GM18868 (cell line): ENCODE results near the gene PLCB4.

Experiments
- ATAC-seq: cut with Tn5 transposase; IDR thresholded peaks from one replicate; pipeline ENCODE4 v1.9.1; 2021; ENCODE audit warnings: mild to moderate bottlenecking, moderate library complexity; ENCODE audit not compliant: unreplicated experiment

The PLCB4 gene

DNA sequence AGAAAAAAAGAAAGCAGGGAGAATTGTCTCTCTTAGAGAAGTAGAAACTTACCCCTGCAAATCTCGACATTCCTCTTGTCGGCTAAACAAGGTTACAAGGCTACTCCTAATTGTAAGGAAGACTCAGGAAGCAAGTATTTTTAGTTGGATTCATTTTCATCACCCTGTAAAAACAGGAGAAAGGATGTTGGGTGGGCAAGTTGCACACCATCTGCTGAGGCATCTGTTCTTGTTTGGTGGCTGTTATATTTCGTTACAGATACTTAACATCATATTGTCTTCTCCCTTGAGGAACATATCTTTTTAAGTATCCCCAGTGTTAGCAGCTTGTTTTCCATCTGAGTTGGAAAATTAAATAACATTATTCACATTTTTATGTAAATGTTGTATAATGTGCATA lies 187.5 kb downstream of the PLCB4 start:
- ATAC-seq: no peak

GRCh38 chr20:9258901-9259300 lies 190.0 kb downstream of the PLCB4 start:
- no peak for ATAC-seq

GRCh38 chr20:9260027-9260426 lies 191.1 kb downstream of the PLCB4 start:
- no peak for ATAC-seq

- no peak for ATAC-seq
These were observed 192.9 kb downstream of the PLCB4 start for GRCh38 chr20:9261781-9262180.

DNA sequence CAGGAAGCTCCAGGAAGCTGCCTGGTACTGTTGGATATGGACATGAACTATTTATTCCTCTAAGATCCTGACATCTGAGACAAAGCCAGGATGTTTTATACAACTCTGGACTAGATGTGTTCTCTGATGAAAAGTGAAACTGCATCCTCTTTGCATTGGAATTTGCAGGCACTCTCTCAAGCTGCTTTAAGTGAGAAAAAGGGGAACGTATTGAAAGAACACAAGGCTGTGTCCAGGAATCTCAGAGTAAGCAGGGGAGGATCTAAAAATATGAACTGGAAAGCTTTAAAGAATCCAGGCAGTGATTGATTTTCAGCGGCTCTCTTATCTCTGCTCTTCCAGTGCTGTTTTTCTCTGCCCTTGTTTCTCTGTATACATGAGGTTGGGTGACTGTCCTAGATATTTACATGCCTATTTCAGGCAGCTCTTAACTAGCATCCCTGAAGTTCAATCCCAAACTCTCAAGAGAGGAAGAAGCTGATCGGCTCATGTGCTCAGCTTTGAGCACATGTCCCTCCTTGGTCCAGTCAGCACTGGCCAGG lies 193.8 kb downstream of the PLCB4 start:
- ATAC-seq: no peak

GRCh38 chr20:9269280-9269971 lies 200.5 kb downstream of the PLCB4 start:
- ATAC-seq: no peak

GRCh38 chr20:9270831-9271230 lies 201.9 kb downstream of the PLCB4 start:
- no peak for ATAC-seq

- no peak for ATAC-seq
These were observed 208.1 kb downstream of the PLCB4 start for GRCh38 chr20:9276966-9277468.

GRCh38 chr20:9279918-9280401 lies 211.1 kb downstream of the PLCB4 start:
- no peak for ATAC-seq

DNA sequence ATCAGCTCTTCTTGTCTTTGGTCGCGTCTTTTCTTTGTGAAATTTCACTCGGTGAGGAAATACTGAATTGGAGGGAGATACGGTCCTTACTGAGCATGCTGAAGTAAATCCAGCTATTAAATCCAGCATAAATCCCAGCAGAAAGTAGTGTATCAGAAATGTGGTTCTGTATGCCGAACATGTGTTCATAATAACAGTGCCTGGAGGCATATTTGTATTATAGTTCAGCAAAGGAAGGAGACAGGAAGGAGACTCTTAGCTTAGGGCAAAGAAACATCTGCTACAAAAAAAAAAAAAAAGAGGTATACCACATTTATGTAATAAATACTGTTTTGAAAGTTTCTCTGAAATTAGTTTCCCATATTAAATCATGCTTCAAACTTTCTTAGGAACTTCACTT lies 211.8 kb downstream of the PLCB4 start:
- no peak for ATAC-seq

DNA sequence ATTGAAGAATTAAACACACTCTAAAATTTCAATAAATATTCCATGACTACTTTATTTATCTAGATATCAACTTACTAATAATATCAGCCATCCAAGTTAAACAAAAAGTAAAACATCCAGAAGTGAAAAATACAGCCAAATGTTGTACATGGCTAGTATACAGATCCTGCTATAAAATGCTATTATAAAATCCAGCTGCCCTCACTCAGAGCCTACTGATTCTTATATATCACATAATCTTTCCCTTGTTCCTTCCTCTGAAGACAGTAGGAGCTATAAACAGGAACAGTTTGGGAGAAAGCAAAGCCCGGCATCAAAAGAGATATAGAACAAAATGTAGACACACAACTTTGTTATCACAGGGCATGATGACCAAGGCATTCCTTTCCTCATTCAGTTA lies 212.9 kb downstream of the PLCB4 start:
- ATAC-seq: no peak

DNA sequence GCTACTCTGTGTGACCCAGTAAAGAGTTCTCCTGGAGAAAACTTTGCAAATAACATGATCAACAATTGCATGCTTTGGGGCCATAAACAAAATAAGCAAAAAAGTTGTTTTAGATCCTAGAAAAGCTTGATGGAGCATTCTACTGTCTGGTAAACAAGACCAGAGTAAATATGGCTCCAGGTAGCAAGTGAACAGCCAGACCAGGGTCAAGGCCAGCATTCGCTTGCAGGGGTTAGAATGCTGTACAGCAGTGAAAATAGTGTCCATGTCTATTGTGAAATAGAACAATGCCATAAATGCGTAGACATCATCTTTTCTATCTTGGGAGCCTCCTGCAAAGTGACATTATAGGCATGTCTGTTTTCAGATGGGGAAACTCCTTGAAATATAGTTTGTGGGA lies 216.7 kb downstream of the PLCB4 start:
- no peak for ATAC-seq

GRCh38 chr20:9286501-9287461 lies 217.9 kb downstream of the PLCB4 start:
- ATAC-seq: no peak

DNA sequence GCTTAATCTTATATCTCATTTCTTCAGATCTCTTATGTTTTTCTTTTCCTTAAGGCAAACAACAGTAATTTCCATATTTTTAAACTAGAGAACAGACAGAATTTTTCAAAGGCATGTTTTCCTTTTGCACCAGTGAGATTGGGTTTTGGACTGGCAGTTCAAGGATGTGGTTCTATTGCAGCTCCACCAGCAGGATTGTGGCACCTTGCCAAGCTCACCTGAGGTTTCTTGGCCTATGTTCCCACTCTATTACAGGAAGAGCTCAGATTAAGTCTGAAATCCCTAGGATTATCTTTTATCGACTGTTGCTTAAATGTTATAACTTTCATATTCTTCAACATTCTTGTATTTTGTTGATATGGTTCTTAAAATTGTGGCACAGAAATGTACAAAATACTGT lies 218.9 kb downstream of the PLCB4 start:
- ATAC-seq: no peak

DNA sequence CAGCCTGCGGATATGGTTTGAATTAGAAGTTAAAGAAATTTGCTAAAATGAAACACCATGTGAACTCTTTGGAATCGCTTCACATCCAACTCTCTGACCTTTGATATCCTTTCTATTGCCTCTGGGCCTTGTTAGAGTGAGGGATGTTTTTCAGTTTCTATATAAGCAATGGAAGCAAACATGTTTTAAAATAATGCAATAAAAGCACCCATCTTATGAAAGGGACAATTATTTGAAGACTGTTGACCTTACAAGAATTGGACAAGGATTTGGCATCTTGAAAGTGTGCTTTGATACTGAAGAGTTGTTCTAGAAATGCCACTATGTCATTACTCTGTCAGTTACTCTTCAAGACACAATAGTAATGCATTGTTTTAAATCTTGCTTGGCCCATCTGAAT lies 221.4 kb downstream of the PLCB4 start:
- no peak for ATAC-seq

GRCh38 chr20:9293145-9293544 lies 224.3 kb downstream of the PLCB4 start:
- no peak for ATAC-seq

- ATAC-seq: peak; percentile 66
These were observed 225.2 kb downstream of the PLCB4 start for GRCh38 chr20:9294041-9294440.

GRCh38 chr20:9298906-9299305 lies 230.0 kb downstream of the PLCB4 start:
- no peak for ATAC-seq

GRCh38 chr20:9300080-9300479 lies 231.2 kb downstream of the PLCB4 start:
- ATAC-seq: no peak

- ATAC-seq: no peak
These were observed 231.6 kb downstream of the PLCB4 start for GRCh38 chr20:9300534-9300933.
